ENCODE data around the gene PRKAG2.

GRCh38 chr7:151608031-151608551 lies 268.8 kb downstream of the PRKAG2 start:
- TF ChIP-seq POLR2A (IDR thresholded peaks at IDR 0.05) = no peak
- TF ChIP-seq, protein P1, sequence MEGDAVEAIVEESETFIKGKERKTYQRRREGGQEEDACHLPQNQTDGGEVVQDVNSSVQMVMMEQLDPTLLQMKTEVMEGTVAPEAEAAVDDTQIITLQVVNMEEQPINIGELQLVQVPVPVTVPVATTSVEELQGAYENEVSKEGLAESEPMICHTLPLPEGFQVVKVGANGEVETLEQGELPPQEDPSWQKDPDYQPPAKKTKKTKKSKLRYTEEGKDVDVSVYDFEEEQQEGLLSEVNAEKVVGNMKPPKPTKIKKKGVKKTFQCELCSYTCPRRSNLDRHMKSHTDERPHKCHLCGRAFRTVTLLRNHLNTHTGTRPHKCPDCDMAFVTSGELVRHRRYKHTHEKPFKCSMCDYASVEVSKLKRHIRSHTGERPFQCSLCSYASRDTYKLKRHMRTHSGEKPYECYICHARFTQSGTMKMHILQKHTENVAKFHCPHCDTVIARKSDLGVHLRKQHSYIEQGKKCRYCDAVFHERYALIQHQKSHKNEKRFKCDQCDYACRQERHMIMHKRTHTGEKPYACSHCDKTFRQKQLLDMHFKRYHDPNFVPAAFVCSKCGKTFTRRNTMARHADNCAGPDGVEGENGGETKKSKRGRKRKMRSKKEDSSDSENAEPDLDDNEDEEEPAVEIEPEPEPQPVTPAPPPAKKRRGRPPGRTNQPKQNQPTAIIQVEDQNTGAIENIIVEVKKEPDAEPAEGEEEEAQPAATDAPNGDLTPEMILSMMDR (IDR thresholded peaks at IDR 0.05) = no peak

Measured in lower leg skin (tissue), 3 donors.